ENCODE data around the gene MACO1.

The MACO1 gene

GRCh38 chr1:25525361-25525688 lies 94.6 kb downstream of the MACO1 start:
- no peak for FAIRE-seq

- FAIRE-seq = no peak
These were observed 96.1 kb downstream of the MACO1 start for GRCh38 chr1:25526753-25527152.

- FAIRE-seq = no peak
These were observed 96.6 kb downstream of the MACO1 start for GRCh38 chr1:25527226-25527846.

GRCh38 chr1:25527946-25528595 lies 97.4 kb downstream of the MACO1 start:
- FAIRE-seq = no peak

- no peak for FAIRE-seq
These were observed 98.3 kb downstream of the MACO1 start for GRCh38 chr1:25528881-25529517.

- FAIRE-seq = no peak
These were observed 99.0 kb downstream of the MACO1 start for GRCh38 chr1:25529518-25530185.

- FAIRE-seq = no peak
These were observed 99.7 kb downstream of the MACO1 start for GRCh38 chr1:25530186-25531081.

GRCh38 chr1:25531082-25531461 lies 100.4 kb downstream of the MACO1 start:
- no peak for FAIRE-seq

- FAIRE-seq = no peak
These were observed 102.3 kb downstream of the MACO1 start for GRCh38 chr1:25532970-25533369.

GRCh38 chr1:25533775-25534409 lies 103.2 kb downstream of the MACO1 start:
- no peak for FAIRE-seq

GRCh38 chr1:25534410-25534788 lies 103.7 kb downstream of the MACO1 start:
- FAIRE-seq = no peak

GRCh38 chr1:25536124-25536523 lies 105.4 kb downstream of the MACO1 start:
- FAIRE-seq = no peak

GRCh38 chr1:25537153-25537831 lies 106.6 kb downstream of the MACO1 start:
- no peak for FAIRE-seq

GRCh38 chr1:25538191-25538767 lies 107.6 kb downstream of the MACO1 start:
- no peak for FAIRE-seq

GRCh38 chr1:25540750-25541342 lies 110.1 kb downstream of the MACO1 start:
- no peak for FAIRE-seq

- no peak for FAIRE-seq
These were observed 110.7 kb downstream of the MACO1 start for GRCh38 chr1:25541425-25541824.

GRCh38 chr1:25541889-25542658 lies 111.4 kb downstream of the MACO1 start:
- FAIRE-seq = no peak

GRCh38 chr1:25543005-25543424 lies 112.3 kb downstream of the MACO1 start:
- no peak for FAIRE-seq

- FAIRE-seq = no peak
These were observed 112.9 kb downstream of the MACO1 start, which contains the start of gene LDLRAP1 for GRCh38 chr1:25543425-25544242. Gene LDLRAP1 (plus strand): TSS chr1:25543606. CDS start chr1:25543699, 93 bp downstream.

Data from colon (tissue), 2 donors.